ENCODE measurements around the gene ATG4B.

The ATG4B gene

GRCh38 chr2:241668354-241668753, 30.9 kb downstream of the ATG4B start:
- DNase-seq = no peak

GRCh38 chr2:241668839-241669238, 31.3 kb downstream of the ATG4B start:
- no peak for DNase-seq

DNA sequence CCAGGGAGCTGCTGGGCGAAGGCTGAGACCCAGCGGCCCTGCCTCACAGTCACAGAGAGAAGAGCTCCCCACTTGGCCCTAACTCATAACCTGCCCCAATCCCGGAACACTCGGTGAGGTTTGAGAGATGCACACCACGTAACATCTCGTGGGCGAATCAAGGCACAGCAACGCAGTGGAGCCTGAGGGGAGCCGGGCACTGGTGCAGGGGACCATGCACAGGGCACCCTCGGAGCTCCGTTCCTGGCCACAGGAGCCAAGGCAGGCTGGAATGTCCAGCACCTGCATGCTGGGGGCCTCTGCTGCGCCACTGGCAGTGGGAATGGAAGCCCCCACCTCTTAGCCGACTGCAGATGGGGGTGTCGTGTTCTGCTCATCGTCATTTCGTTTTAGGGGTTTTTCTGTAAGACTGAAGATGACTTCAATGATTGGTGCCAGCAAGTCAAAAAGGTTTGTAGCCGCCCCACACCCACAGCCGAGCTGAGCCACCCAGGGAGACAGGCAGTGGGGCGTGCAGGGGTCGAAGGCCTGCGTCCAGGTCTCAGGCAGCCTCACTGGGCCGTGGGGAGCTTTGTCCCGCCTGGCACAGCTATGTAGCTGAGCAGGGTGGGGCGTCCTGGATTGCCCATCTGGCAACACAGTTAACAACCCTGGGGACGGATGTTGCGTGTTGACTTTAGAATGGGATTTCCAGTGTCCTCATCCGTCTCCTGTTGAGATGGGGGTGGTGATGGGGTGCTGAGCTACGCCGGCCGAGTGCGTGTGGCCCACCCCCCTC, 33.0 kb downstream of the ATG4B start:
- DNase-seq = no peak

GRCh38 chr2:241671457-241672240, 34.2 kb downstream of the ATG4B start:
- no peak for DNase-seq

DNA sequence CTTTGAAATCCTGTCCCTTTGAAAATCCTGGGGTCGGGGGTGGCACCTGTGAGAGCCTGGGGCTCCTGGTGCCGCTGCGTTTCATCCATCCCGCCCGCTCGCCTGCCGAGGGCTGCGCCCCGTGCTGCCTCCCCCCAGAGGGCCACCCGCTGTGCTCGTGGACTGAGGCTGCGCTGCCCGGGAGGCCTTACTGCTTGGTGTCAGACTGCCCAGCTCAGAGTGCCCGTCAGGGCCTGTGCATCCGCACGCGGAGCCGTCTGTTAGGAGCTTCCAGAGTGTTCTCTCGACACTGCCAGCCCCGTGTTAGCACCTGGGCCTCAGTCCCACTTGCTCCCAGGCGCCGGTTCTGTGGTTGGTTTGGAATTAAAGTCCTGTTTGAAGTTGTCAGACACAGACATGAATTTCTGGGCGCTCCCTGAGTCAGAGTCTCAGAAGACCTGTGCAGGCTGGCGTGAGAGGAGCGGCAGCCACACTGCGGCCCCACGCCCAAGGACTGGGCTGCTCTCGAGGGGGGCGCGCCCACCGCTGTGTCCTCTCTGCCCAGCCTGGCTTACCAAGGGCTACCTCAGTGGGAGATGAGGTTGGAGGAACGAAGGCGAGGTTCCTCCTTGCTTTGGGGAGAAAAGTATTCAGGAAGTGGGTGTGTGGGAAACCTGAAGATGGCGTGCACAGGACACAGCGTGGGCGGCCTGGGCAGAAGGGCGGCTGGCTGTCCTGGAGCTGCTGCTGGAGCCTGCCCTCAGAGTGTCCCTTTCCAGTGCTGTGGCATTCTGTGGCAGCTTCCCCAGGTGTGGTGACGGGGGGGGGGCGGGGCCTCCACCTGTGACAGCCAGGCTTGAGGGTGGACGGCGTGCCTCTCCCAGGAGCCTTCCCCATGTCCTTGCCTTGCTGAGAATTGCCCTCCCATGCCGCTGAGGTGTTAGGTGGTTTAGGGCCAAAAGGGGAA, 35.0 kb downstream of the ATG4B start:
- DNase-seq = no peak

GRCh38 chr2:241673189-241673663, 35.7 kb downstream of the ATG4B start:
- DNase-seq = no peak

DNA sequence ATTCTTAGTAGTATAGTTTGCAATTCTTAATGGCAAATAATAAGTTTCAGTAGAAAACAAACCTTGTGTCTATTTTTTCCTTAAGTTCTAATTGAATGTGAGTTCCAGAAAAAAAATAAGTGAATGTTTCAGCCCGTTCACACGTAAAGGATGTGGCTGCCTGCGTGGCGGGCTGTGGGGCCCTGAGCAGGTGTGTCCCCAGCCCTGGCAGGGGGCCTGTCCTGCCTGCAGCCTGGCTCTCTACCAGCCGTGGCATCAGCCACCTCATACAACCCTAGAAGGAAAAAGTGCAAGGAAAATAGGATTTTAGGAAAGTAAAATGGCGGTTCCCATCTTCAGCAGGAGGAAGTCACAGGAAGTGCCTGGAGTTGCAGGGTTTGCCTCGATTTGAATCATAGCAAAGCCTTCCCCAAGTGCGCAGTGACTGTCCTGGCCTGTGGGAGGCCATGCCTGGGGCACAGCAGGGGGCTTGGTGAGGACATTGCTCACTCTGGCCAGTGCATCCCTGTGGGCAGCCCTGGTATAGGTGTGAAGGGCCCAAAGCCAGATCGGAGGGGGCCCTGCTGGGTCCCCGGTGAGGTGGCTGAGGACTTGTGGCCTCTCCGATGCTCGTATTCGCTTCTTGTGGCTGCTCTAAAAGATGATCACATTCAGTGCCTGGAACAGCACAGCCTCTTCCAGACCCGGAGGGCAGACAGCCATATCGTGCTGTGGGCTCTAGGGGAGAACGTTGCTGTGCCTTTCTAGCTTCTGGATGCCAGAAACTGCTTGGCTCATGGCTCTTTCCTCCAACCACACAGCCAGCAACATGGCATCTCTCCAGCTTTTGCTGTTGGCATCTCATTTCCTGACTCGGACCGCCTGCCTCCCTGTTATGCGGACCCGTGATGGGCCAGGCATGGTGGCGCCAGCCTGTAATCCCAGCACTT, 36.6 kb downstream of the ATG4B start:
- no peak for DNase-seq

- DNase-seq = no peak
Observed at GRCh38 chr2:241675885-241676284, 38.4 kb downstream of the ATG4B start.

DNA sequence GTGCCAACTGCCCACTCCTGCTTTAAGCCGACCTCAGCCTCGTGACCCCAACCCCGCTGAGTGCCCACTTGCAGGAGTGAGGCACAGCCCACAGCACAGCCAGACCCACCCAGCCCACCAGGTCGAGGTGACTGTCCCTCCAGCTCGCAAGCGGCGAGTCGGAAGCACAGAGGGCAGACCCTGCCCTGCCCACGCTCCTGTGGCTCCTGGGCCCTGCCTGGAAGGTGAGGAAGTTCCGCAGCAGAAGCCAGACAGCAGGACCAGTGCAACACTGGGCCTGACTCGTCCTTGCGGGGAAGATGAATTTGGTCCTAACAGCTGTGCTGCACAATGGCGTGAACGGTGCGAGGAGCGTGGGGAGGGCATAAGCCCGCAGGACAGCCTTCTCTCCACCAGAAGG, 39.2 kb downstream of the ATG4B start:
- no peak for DNase-seq

- no peak for DNase-seq
Observed at GRCh38 chr2:241677392-241677791, 39.9 kb downstream of the ATG4B start.

DNA sequence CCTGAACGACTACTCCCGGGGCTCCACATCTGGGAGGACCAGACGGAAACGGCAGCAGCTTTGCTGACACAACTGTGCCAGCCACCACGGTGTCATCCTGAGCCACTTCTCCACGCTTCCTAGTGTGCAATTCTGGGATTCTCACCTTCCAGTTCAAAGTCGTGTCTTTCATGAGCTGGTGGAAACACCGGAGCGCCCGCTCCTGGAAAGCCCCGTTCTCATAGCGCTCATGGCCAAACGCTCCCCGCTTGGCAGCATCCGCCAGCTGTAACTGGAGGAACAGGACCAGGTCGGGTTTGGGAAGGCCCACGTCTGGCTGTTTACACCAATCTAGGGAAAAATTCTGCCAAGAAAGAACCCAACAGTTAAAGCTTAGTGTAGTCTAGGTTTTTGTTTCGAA, 40.8 kb downstream of the ATG4B start:
- no peak for DNase-seq

- no peak for DNase-seq
Observed at GRCh38 chr2:241678784-241679540, 41.5 kb downstream of the ATG4B start.

- DNase-seq = no peak
Observed at GRCh38 chr2:241680044-241680443, 42.6 kb downstream of the ATG4B start.

DNA sequence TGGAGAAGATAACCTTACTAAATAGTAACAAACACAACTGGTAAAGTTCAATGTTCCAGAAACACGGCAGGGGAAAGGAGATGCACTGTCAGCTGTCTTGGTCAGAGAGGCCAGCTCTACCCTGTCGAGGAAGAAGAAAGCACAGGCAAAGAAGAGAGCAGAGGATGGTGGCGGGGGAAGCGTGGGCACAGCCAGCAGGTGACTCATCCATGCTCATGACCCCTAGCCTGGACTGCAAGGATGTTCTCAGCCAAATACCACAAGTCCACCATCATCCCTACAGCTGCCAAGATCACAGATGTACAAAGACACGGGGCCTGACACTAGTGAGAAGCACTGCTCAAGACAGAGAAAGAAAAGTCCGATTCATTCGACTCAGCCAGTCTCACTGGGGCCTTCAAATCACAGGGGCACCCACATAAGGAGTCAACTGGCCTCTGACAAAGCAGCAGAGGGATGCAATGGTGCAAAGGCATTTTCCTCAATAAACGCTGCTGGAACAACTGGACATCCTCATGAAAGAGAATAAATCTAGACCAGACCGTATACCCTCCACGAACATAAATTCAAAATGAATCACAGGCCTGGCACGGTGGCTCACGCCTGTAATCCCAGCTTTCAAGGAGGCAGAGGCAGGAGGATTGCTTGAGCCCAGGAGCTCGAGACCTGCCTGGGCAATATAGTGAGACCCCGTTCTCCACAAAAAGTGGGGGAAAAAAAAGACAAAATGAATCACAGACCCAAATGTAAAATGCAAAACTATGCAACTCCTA, 43.5 kb downstream of the ATG4B start:
- DNase-seq = no peak

GRCh38 chr2:241686324-241686649, 48.8 kb downstream of the ATG4B start:
- peak in 1 of 2 experiments; percentile 41 for DNase-seq

- peak; percentile 96 to 97 for DNase-seq
Observed at GRCh38 chr2:241686650-241687425, 49.3 kb downstream of the ATG4B start, which contains the start of gene DTYMK. TSS of gene DTYMK (minus strand) at chr2:241686815. CDS start at chr2:241686783, 32 bp downstream.

DNA sequence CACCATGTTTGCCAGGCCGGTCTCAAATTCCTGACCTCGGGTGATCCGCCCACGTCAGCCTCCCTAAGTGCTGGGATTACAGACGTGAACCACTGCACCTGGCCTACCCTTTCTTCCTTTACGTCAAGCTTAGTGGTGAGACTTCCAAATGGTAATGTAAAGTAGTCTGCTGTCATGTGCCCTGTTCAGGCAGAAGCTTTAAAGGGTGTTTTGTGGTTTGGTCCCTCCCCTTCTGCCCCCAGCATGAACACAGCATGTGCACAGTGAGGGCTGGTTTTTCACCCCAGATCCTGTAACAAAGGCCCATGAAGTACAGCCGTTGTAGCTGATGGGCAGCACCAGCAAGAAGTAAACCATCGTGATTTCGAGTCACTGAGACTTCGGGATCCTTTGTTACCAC, 51.8 kb downstream of the ATG4B start:
- peak; percentile 52 to 60 for DNase-seq

- DNase-seq = no peak
Observed at GRCh38 chr2:241690202-241690717, 52.8 kb downstream of the ATG4B start.

GRCh38 chr2:241692448-241692847, 55.0 kb downstream of the ATG4B start:
- DNase-seq = no peak
